Measurements from ENCODE around the gene MPHOSPH6.

Gene MPHOSPH6

GRCh38 chr16:82184213-82184612 is 14.2 kb upstream of the MPHOSPH6 start:
- H3K4me3 ChIP-seq (ENCODE audit: low read depth, low read length) = no peak overlapping the region
- TF ChIP-seq CTCF (IDR thresholded peaks at IDR 0.05; ENCODE audit: low read depth, low read length) = no peak

GRCh38 chr16:82183004-82183397 is 13.0 kb upstream of the MPHOSPH6 start:
- no peak overlapping the region for H3K4me3 ChIP-seq (ENCODE audit: low read depth, low read length)
- TF ChIP-seq CTCF (IDR thresholded peaks at IDR 0.05; ENCODE audit: low read depth, low read length) = no peak

DNA sequence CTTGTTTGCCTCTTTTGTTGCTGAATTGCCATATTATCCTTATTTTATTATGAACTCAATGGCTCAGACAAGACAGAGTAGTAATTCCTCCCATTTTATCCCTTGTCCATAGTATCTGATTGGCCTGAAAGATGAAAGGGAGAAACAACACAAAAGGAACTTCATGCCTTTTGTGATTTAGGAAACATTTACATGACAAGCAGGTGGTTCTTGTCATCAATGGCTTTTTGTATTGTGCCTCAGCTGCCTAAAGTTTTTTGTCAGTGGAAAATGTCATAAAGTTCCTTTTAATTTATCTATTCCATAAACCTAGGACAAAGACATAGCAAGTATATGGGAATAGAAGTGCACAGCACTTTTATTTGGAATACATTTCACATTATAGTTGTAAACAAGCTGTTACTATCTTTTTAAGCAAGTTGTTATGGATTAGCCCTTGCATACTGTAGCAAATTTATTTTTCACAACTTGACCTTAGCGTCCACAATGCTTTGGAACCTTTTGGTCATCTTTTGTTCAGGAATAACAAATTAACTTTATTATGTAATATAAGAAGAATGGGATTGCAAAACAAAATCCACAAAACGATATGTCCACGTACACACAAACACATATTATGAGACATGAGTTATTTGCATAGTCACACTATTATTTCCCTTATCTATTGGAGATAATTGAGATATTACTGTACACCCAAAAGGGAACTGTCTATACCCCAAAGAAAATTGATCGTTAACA is 12.4 kb upstream of the MPHOSPH6 start:
- H3K4me3 ChIP-seq (ENCODE audit: low read depth, low read length) = no peak overlapping the region
- no peak for TF ChIP-seq CTCF (IDR thresholded peaks at IDR 0.05; ENCODE audit: low read depth, low read length)

GRCh38 chr16:82181461-82182185 is 11.6 kb upstream of the MPHOSPH6 start:
- no peak for TF ChIP-seq CTCF (IDR thresholded peaks at IDR 0.05; ENCODE audit: low read depth, low read length)

GRCh38 chr16:82178352-82178751 is 8.3 kb upstream of the MPHOSPH6 start:
- TF ChIP-seq CTCF (IDR thresholded peaks at IDR 0.05; ENCODE audit: low read depth, low read length) = no peak
- no peak overlapping the region for H3K4me3 ChIP-seq (ENCODE audit: low read depth, low read length)

More at GRCh38 chr16:82181461-82182185, 11.6 kb upstream of the MPHOSPH6 start:
- no peak overlapping the region for H3K4me3 ChIP-seq (ENCODE audit: low read depth, low read length)

DNA sequence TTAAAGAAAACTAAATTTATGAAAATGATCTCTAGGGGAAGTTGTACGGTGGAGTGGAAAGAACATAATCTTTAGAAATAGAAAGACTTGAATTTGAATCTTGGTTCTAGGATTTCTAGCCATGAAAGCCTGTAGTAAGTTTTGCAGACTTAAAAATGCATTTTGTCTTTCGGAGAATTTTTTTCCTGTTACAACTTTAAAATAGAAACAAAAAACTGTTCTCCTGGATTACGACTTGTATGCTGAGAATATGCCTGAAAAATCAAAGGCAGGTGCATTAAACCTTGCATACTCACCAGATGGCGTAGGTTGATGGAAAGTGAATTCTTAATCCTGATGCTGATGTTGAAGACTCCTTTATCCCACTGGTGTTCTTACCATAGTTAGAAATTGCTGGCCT is 7.5 kb upstream of the MPHOSPH6 start:
- TF ChIP-seq CTCF (IDR thresholded peaks at IDR 0.05; ENCODE audit: low read depth, low read length) = no peak
- no peak overlapping the region for H3K4me3 ChIP-seq (ENCODE audit: low read depth, low read length)

DNA sequence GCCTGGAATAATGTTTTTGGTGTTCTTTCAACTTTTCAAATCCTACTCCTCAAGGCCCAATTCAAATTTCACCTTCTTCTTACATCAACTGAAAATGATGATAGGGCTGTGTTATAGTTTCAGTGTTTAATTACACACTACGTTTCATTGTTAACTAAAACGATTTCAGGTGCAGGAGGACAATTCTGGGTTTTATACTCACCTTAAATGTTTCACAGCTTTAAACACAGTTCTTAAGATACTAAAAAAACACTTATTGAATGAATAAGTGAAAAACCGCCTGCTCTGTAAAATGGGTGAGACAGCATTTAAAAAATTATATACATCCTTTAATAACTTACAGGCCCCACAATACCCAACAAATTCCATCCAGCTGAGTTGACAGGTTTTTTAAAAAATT is 6.2 kb upstream of the MPHOSPH6 start:
- TF ChIP-seq CTCF (IDR thresholded peaks at IDR 0.05; ENCODE audit: low read depth, low read length) = no peak

More for the DNA sequence above, 6.2 kb upstream of the MPHOSPH6 start:
- no peak overlapping the region for H3K4me3 ChIP-seq (ENCODE audit: low read depth, low read length)

Data from WI38 (cell line).